Testis (tissue), 2 donors: ENCODE data around the gene DNER.

ENCODE experiments used
- POLR2A ChIP-seq: fragments of 450-650 bp; IDR thresholded peaks from one replicate; pipeline ENCODE4 v1.6.1; 2017; ENCODE audit warnings: antibody characterized with exemption, mild to moderate bottlenecking, moderate library complexity
- TF ChIP-seq, protein P1 (sequence below), 3 experiments: fragments of 450-650 bp in 2 of 3; fragments of 200-600 bp in 1 of 3; sonication (generic) in 1 of 3; IDR thresholded peaks; one replicate each; pipeline ENCODE4 v1.5.1; 2016 to 2019; ENCODE audit warnings: antibody characterized with exemption in 3 of 3, mild to moderate bottlenecking in 2 of 3, moderate library complexity in 1 of 3

DNA sequence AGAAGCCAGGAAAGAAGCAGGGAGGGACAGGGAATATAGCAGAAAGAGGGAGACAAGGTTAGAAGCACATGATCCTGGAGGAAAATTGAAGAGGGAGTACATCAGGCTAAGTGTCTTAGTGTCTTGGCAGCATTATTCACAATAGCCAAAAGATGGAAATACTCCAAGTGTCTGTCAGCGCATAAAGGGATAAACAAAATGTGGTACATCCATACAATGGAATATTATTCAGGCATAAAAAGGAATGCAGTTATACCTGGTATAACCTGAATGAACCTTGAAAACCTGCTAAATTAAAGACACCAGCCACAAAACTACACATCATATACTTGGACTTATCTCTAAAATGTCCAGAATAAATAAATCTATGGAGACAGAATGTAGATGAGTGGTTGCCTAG is 224.2 kb downstream of the DNER start:
- TF ChIP-seq, protein P1, sequence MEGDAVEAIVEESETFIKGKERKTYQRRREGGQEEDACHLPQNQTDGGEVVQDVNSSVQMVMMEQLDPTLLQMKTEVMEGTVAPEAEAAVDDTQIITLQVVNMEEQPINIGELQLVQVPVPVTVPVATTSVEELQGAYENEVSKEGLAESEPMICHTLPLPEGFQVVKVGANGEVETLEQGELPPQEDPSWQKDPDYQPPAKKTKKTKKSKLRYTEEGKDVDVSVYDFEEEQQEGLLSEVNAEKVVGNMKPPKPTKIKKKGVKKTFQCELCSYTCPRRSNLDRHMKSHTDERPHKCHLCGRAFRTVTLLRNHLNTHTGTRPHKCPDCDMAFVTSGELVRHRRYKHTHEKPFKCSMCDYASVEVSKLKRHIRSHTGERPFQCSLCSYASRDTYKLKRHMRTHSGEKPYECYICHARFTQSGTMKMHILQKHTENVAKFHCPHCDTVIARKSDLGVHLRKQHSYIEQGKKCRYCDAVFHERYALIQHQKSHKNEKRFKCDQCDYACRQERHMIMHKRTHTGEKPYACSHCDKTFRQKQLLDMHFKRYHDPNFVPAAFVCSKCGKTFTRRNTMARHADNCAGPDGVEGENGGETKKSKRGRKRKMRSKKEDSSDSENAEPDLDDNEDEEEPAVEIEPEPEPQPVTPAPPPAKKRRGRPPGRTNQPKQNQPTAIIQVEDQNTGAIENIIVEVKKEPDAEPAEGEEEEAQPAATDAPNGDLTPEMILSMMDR (IDR thresholded peaks at IDR 0.05) = no peak
- no peak for TF ChIP-seq POLR2A
